Right renal cortex interstitium (tissue), 3 donors: ENCODE results near the gene BRD2. TPM values are rescaled to one million over a fixed set of nuclear protein-coding genes. Genes with fewer than 3 reads are reported as not detected.
A peak's percentile ranks its signal among the peaks of the same experiment; 100 is the strongest.

Source experiments
- DNase-seq, 3 donors: peaks; one replicate each; pipeline ENCODE4 v3.0.0-alpha.2; 2013; ENCODE audit warnings: low read depth in 3 of 3, low spot score in 2 of 3
- polyA plus RNA-seq, 3 donors: library from polyadenylated mRNA; unstranded; fragments of 120-200 nt; gene quantifications; one replicate each; pipeline ENCODE4 v1.2.1, GENCODE V29; 2013; ENCODE audit not compliant: insufficient read length in 3 of 3

Gene BRD2
- polyA plus RNA-seq, 3 donors, result 292 to 324 (median 307) TPM

DNA sequence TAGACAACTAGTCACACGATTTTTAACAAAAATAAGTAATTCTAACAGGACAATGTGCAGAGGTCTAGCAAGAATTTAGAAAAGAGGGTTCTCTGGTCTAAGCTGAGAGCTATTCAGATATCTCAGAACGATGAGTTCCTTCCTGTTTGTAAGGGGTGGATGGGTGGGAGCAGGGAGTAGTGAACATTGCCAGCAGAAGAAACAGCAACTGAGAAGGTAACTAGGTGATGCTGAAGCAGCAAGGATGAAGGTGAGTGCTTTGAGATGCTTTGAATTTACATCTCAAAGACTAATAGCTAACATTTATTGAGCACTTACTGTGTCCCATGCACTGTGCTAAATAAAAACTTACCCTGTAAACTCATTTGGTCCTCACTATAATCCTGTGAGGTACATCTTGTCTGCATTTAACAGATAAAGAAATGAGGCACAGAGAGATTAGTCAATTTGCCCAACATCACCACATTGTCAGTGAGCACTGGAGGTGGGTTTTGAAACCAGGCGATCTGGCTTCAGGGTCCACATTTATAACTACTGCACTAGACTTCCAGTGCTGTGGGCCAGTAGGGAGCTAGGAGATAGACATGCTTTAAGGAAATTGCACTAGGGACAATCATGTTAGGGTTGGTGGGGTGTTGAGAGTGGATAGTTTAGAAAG lies 15.7 kb downstream of the BRD2 start:
- DNase-seq, result no peak

DNA sequence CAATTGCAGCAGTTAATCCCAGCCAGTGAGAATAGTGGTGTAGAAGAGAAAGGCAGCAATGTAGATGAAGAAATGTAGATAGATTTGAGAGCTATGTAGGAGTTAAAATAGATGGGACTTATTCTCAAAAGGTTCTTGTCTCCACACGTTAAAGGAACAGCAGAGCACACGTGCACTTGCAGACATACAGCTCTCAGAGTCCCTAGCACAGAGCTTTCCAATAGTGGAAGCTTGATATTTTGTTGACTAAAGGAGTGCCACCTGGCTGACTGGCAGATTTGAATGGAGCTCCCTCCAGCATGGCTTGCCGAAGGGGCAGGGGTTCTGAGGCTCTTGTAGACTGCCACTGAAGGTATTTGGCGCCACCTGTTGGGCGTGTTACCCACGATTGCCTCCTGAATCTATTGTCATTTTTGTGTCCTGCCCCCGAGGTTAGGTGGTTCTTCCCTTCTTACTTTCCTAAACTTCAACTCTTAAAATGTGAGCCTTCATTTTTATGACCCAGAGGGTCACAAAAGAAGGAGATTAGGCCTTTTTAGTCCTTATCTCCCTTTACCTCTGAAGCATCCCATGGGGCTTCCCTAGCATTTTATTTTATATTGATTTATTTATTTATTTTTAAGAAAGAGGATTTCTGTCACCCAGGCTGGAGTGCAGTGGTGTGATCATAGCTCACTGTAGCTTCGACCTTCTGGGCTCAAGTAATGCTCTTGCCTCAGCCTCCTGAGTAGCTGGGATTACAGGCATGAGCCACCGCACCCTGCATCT lies 16.4 kb downstream of the BRD2 start:
- DNase-seq, result peak in 1 of 3 donors; percentile 76

DNA sequence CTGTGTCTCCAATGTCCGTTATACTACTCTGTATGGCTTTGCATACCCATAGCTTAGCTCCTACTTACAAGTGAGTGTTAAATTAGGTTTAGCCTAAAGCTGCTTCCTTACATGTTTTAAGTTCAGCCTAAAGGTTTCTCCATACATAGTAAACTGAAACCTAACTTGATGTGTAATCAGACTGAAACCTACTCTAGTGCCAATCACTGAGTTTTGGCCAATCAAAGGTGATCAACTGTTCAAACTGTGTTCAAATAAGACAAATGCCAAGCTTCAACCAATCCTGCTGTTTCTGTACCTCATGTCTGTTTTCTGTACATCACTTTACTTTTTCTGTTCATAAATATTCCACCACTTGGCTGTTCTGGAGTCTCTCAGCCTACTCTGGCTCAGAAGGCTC lies 21.0 kb downstream of the BRD2 start:
- DNase-seq, result no peak

DNA sequence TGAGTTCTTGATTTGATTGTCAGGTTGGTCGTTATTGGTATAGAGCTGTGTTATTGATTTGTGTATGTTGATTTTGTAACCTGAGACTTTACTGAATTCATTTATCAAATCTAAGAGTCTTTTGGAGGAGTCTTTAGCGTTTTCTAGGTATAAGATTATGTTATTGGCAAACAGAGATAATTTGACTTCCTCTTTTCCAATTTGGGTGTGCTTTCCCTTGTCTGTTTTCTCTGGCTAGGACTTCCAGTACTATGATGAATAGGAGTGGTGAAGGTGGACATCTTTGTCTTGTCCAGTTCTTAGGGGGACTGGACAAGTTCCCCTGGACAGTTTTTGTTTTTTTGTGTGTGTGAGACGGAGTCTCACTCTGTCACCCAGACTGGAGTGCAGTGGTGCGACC lies 23.6 kb downstream of the BRD2 start:
- no peak for DNase-seq

- DNase-seq, result no peak
These were observed 25.1 kb downstream of the BRD2 start for GRCh38 chr6:32993363-32993973.

DNA sequence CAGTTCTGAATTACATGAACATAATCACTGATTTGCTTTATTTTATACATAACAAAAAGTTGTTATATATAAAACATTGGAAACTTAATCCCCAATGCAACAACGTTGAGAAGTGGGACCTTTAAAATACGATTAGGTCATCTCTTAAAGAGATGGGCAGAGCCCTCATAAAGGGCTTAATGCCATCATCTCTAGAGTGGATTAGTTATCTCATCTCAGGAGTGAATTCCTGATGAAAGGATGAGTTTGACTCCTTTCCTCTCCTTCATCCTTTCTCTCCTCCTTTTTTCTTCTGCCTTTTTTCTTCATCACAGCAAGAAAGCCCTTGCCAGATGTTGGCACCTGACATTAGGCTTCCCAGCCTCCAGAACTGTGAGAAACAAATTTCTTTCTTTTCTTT lies 27.1 kb downstream of the BRD2 start:
- no peak for DNase-seq

DNA sequence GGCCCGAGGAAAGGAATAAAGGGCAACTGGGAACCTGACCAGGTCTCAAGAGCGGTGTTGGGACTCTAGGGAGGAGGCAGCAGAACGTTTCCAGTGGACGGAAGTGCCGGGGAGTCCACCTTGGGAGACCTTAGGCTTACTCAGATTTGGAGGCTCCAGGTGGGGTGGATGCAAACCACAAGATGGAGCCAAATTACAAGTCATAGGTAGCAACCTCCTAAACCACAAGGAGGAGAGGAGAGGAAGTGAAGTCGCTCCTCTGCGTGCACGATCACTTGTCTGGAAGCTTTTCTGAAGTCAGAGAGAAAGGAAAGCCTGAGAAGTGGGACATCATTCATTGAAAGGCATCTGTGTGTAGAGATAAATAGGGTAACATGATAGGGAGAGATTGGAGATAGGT lies 31.7 kb downstream of the BRD2 start:
- no peak for DNase-seq

DNA sequence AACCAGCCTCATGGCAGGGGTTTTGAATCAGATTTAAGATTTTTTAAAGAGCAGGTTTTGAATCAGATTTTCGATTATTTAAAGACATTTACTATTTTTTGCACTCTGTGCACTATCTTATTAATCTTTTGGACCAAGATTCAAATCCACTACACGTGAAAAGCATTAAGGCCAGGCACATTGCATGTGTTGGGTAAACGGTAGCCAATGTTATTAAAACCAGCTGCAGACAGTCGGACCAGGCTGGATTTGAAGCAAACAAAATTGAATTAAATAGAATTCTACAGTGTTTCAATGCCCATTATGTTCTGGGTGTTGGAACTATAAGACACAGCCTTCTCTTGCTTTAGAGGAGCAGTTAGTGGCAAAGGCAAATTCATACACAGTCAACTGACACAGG lies 33.3 kb downstream of the BRD2 start:
- no peak for DNase-seq

GRCh38 chr6:33004940-33005339 lies 36.5 kb downstream of the BRD2 start:
- DNase-seq, result no peak

- no peak for DNase-seq
These were observed 39.5 kb downstream of the BRD2 start for GRCh38 chr6:33007831-33008400.

DNA sequence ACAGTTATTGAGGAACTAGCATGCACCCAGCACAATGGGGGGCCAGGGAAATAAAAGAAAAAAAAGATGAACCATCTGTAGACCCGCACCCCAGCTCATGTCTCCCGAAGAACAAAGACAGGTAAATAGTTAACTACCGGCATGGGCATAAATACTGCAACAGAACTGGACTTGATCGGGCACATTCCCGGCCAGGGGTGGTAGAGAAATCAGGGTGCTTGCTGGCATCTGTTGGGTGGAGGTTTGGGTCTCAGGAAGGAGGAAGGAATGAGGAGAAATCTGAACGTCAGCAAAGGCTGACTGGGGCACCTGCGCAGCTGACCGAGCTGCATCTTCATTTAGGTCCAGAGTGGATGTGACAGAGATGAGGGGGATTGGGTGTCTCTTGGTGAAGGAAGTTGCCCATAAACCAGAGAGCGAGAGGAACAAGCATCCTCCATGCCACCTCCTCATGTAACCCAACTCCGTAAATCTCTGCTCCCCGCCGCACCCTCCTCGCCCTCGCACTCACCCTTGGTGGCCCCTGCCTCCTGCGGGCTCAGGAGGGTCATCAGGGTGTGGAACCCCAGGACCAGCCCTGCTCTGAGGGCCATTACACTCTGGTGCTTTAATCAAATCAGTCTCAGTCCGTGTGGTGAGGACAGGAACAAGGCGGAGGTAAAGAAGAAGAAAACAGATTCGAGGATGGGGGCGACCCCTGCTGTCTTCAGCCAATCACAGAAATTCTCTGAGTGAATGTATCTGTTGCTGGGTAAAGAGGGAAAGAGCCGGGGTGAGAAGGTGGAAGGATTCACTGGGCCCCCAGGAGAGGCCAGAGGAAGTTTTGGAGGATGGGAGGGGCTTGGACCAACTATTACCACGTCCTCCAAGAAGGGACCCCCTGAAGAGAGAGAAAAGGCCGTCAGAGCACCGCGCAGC lies 40.8 kb downstream of the BRD2 start, which contains the start of gene HLA-DOA:
HLA-DOA (minus strand) TSS at position 648 of the 918 bp plus-strand sequence.
- DNase-seq, result no peak

- no peak for DNase-seq
These were observed 42.0 kb downstream of the BRD2 start for GRCh38 chr6:33010356-33010755.

- no peak for DNase-seq
These were observed 45.2 kb downstream of the BRD2 start for GRCh38 chr6:33013608-33014007.

GRCh38 chr6:33014841-33015634 lies 46.6 kb downstream of the BRD2 start:
- DNase-seq, result peak; percentile 69 to 82 (median 72)

GRCh38 chr6:33015798-33016197 lies 47.4 kb downstream of the BRD2 start:
- no peak for DNase-seq

DNA sequence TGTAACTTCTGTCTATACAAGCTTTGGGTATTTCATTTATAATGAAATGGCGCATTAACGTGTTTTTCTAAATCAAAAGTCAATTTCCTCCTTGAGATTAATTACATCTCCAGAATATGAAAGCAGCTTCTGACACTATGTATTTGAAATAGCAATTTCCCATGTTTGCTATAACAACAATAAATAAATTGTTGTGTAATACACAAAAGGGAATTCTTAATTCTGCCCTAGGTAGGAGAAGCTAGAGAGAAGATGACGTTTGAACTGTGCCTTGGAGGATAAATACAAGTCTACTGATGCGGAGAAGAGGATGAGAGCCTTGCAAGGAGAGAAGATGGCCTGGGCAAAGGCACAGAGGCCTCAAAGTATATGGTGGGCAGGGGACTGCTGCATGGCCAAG lies 48.6 kb downstream of the BRD2 start:
- DNase-seq, result no peak

- DNase-seq, result no peak
These were observed 49.4 kb downstream of the BRD2 start for GRCh38 chr6:33017694-33018353.

- DNase-seq, result no peak
These were observed 50.0 kb downstream of the BRD2 start for GRCh38 chr6:33018418-33018817.

- no peak for DNase-seq
These were observed 50.5 kb downstream of the BRD2 start for GRCh38 chr6:33018904-33019303.
